H9 (cell line): ENCODE data around the gene FGD5. TPM values are rescaled to one million over a fixed set of nuclear protein-coding genes. Genes with fewer than 3 reads are reported as not detected.

ENCODE experiments used
- DNase-seq: peaks from one replicate; pipeline ENCODE4 v3.0.0-alpha.2; 2017
- H2AFZ ChIP-seq: one replicate; pipeline ENCODE4 v1.6.1; 2013; ENCODE audit warnings: mild to moderate bottlenecking, low read length, control low read depth, moderate library complexity
- H2AK5ac ChIP-seq: 2 replicates; pipeline ENCODE4 v1.6.1; 2013; ENCODE audit warnings: low read length, control low read depth, mixed read lengths; ENCODE audit not compliant: insufficient read length
- H2BK120ac ChIP-seq: one replicate; pipeline ENCODE4 v1.6.1; 2013; ENCODE audit warnings: low read depth, mild to moderate bottlenecking, low read length, control low read depth, inconsistent platforms; ENCODE audit not compliant: poor library complexity, severe bottlenecking
- H2BK12ac ChIP-seq: 2 replicates; pipeline ENCODE4 v1.6.1; 2013; ENCODE audit warnings: low read length, control low read depth, mixed read lengths, low read depth; ENCODE audit not compliant: insufficient read length
- H2BK15ac ChIP-seq: 2 replicates; pipeline ENCODE4 v1.6.1; 2013; ENCODE audit warnings: low read depth, low read length, control low read depth
- H2BK20ac ChIP-seq: one replicate; pipeline ENCODE4 v1.6.1; 2013; ENCODE audit warnings: low read depth, mild to moderate bottlenecking, low read length, control low read depth, inconsistent platforms; ENCODE audit not compliant: poor library complexity, severe bottlenecking
- H2BK5ac ChIP-seq: 2 replicates; pipeline ENCODE4 v1.6.1; 2013; ENCODE audit warnings: low read length, control low read depth, mixed read lengths; ENCODE audit not compliant: insufficient read length
- H3K14ac ChIP-seq: 2 replicates; pipeline ENCODE4 v1.6.1; 2013; ENCODE audit warnings: low read length, control low read depth; ENCODE audit not compliant: insufficient read depth
- H3K18ac ChIP-seq: 2 replicates; pipeline ENCODE4 v1.6.1; 2013; ENCODE audit warnings: low read depth, mild to moderate bottlenecking, mixed read lengths, low read length, control low read depth; ENCODE audit not compliant: insufficient read length
- H3K23ac ChIP-seq: 2 replicates; pipeline ENCODE4 v1.6.1; 2013; ENCODE audit warnings: low read length, control low read depth, mixed read lengths, low read depth; ENCODE audit not compliant: insufficient read length
- H3K23me2 ChIP-seq: 2 replicates; pipeline ENCODE4 v1.6.1; 2013; ENCODE audit warnings: low read depth, mild to moderate bottlenecking, mixed read lengths, low read length, control low read depth; ENCODE audit not compliant: insufficient read length, poor library complexity, severe bottlenecking
- H3K27ac ChIP-seq: 2 replicates; pipeline ENCODE4 v1.5.1; 2013; ENCODE audit warnings: low read length, control low read depth, mixed read lengths, low read depth; ENCODE audit not compliant: insufficient read length
- H3K27me3 ChIP-seq: 2 replicates; pipeline ENCODE4 v1.6.1; 2013; ENCODE audit warnings: low read length, control low read depth, inconsistent platforms; ENCODE audit not compliant: insufficient read depth
- H3K4ac ChIP-seq: 2 replicates; pipeline ENCODE4 v1.6.1; 2013; ENCODE audit warnings: low read depth, mild to moderate bottlenecking, control low read depth, inconsistent platforms, low read length, moderate library complexity
- H3K4me1 ChIP-seq: 2 replicates; pipeline ENCODE4 v1.6.1; 2013; ENCODE audit warnings: low read length, control low read depth, inconsistent platforms; ENCODE audit not compliant: insufficient read depth
- H3K4me2 ChIP-seq: 2 replicates; pipeline ENCODE4 v1.6.1; 2013; ENCODE audit warnings: low read length, control low read depth, mixed read lengths; ENCODE audit not compliant: insufficient read length, insufficient read depth
- H3K56ac ChIP-seq: 2 replicates; pipeline ENCODE4 v1.6.1; 2013; ENCODE audit warnings: low read depth, mild to moderate bottlenecking, mixed read lengths, low read length, control low read depth; ENCODE audit not compliant: insufficient read length
- H3K79me1 ChIP-seq: 2 replicates; pipeline ENCODE4 v1.6.1; 2013; ENCODE audit warnings: low read depth, mild to moderate bottlenecking, moderate library complexity, low read length, control low read depth, inconsistent platforms; ENCODE audit not compliant: insufficient read depth, poor library complexity, severe bottlenecking
- H3K79me2 ChIP-seq: 2 replicates; pipeline ENCODE4 v1.6.1; 2013; ENCODE audit warnings: low read length, control low read depth, inconsistent platforms; ENCODE audit not compliant: insufficient read depth
- H3K9ac ChIP-seq: 2 replicates; pipeline ENCODE4 v1.6.1; 2013; ENCODE audit warnings: low read length, control low read depth, mixed read lengths; ENCODE audit not compliant: insufficient read length; ENCODE audit errors: extremely low read depth
- H3K9me3 ChIP-seq: one replicate; pipeline ENCODE4 v1.6.1; 2013; ENCODE audit warnings: low read depth, low read length, inconsistent platforms; ENCODE audit not compliant: control insufficient read depth
- H3T11ph ChIP-seq: one replicate; pipeline ENCODE4 v1.6.1; 2013; ENCODE audit warnings: mild to moderate bottlenecking, low read length, control low read depth, inconsistent platforms
- H4K20me1 ChIP-seq: one replicate; pipeline ENCODE4 v1.6.1; 2013; ENCODE audit not compliant: control insufficient read depth, insufficient read length, insufficient read depth
- H4K5ac ChIP-seq: 2 replicates; pipeline ENCODE4 v1.6.1; 2013; ENCODE audit warnings: low read depth, mild to moderate bottlenecking, mixed read lengths, low read length, control low read depth; ENCODE audit not compliant: insufficient read length
- H4K8ac ChIP-seq: replicated peaks from 2 replicates; pipeline ENCODE4 v1.6.1; 2013; ENCODE audit warnings: low read length, control low read depth, mixed read lengths, low read depth; ENCODE audit not compliant: insufficient read length
- H4K91ac ChIP-seq: 2 replicates; pipeline ENCODE4 v1.6.1; 2013; ENCODE audit warnings: low read depth, mild to moderate bottlenecking, moderate library complexity, mixed read lengths, low read length, control low read depth; ENCODE audit not compliant: insufficient read length
- H3K27ac Mint-ChIP-seq, 3 experiments: 2 replicates in 2 of 3; 3 replicates in 1 of 3; pipeline ENCODE4 v1.8.0; 2020 to 2021; ENCODE audit warnings: mixed read lengths in 3 of 3, mild to moderate bottlenecking in 1 of 3, moderate library complexity in 1 of 3
- H3K27me3 Mint-ChIP-seq: 2 replicates; pipeline ENCODE4 v1.8.0; 2021; ENCODE audit warnings: low read depth, mild to moderate bottlenecking, moderate library complexity, mixed read lengths
- H3K36me3 Mint-ChIP-seq, 3 experiments: 2 replicates in 2 of 3; 3 replicates in 1 of 3; pipeline ENCODE4 v1.8.0; 2020 to 2021; ENCODE audit warnings: low read depth in 3 of 3, mixed read lengths in 3 of 3; ENCODE audit not compliant: insufficient read depth in 1 of 3
- H3K4me1 Mint-ChIP-seq, 2 experiments: 2 replicates each; pipeline ENCODE4 v1.8.0; 2020; ENCODE audit warnings: mixed read lengths in 2 of 2
- H3K4me3 Mint-ChIP-seq, 2 experiments: 2 replicates in 1 of 2; 3 replicates in 1 of 2; pipeline ENCODE4 v1.8.0; 2020 to 2021; ENCODE audit warnings: mild to moderate bottlenecking in 2 of 2, mixed read lengths in 2 of 2, moderate library complexity in 1 of 2
- H3K9me3 Mint-ChIP-seq, 2 experiments: 2 replicates in 1 of 2; 3 replicates in 1 of 2; pipeline ENCODE4 v1.8.0; 2020; ENCODE audit warnings: mild to moderate bottlenecking in 2 of 2, mixed read lengths in 2 of 2, moderate library complexity in 1 of 2
- CTCF ChIP-seq: fragments of 200-600 bp; sonication (generic); conservative IDR thresholded peaks from 3 replicates; pipeline ENCODE4 v1.8.0; 2021; ENCODE audit warnings: antibody characterized with exemption, mild to moderate bottlenecking
- WGBS: extraction: QIAGEN DNeasy Blood & Tissue Kit; methylation state at CpG from one replicate; pipeline ENCODE4 v1.1.7; 2013; ENCODE audit warnings: missing lambda C conversion rate, low lambda C conversion rate, mixed read lengths; ENCODE audit not compliant: insufficient read length; ENCODE audit errors: extremely low coverage; 5-methylcytosine and 5-hydroxymethylcytosine counted together
- total RNA-seq: library from RNA; stranded (reverse); gene quantifications from 2 replicates; pipeline ENCODE4 v1.2.1, GENCODE V29; 2021

The FGD5 gene
- total RNA-seq, 1 experiment from 2014 or later, result 7.8 TPM

- Histone ChIP-seq H3K23ac (no peak overlapping the region), H4K91ac (no peak overlapping the region), H3K27me3 (no peaks in the 10 kb centered on the region), H2BK120ac (no peak overlapping the region), H2BK20ac (no peak overlapping the region), H2AFZ (no peak overlapping the region), H4K8ac (no peak overlapping the region), H2BK12ac (no peak overlapping the region), H4K5ac (no peak overlapping the region), H3T11ph (no peak overlapping the region), H3K4ac (no peak overlapping the region), H3K79me1 (no peaks in the 10 kb centered on the region), H3K18ac (no peak overlapping the region), H3K9me3 (no peaks in the 10 kb centered on the region), H3K27ac (no peak overlapping the region), H3K4me1 (peaks cover 2% of the 10 kb centered on the region; the same call in 1 of the 2 replicates), H3K79me2 (no peaks in the 10 kb centered on the region), H3K23me2 (no peaks in the 10 kb centered on the region), H2AK5ac (no peak overlapping the region), H2BK15ac (no peak overlapping the region), H2BK5ac (no peak overlapping the region), H3K4me2 (no peak overlapping the region), H3K9ac (no peak overlapping the region), H3K56ac (no peak overlapping the region), H4K20me1 (no peaks in the 10 kb centered on the region), H3K14ac (no peak overlapping the region)
- no CpG with 5 or more reads among the region's 5 CpGs for WGBS
- Mint-ChIP-seq H3K27me3 (peaks cover 4% of the 10 kb centered on the region), H3K27ac (peak overlapping the region in 2 of 3 experiments; percentile 6 to 41; a peak in 3 of 7 replicates), H3K9me3 (no peaks in the 10 kb centered on the region), H3K36me3 (no peaks in the 10 kb centered on the region), H3K4me1 (peaks cover 25 to 38% of the 10 kb centered on the region in 2 experiments), H3K4me3 (no peak overlapping the region)
- TF ChIP-seq CTCF, result no peak
- no peak for DNase-seq
Observed at GRCh38 chr3:14837878-14838258, 19.1 kb downstream of the FGD5 start.
